GM12874 (cell line): Measurements from ENCODE around the gene CRIP2.

Experiments used
- TF ChIP-seq, protein P1 (sequence below): IDR thresholded peaks from 2 replicates; pipeline ENCODE4 v1.5.1; 2011; ENCODE audit warnings: low read depth, mild to moderate bottlenecking, control low read depth, low read length, moderate library complexity; ENCODE audit not compliant: insufficient read depth

The CRIP2 gene

DNA sequence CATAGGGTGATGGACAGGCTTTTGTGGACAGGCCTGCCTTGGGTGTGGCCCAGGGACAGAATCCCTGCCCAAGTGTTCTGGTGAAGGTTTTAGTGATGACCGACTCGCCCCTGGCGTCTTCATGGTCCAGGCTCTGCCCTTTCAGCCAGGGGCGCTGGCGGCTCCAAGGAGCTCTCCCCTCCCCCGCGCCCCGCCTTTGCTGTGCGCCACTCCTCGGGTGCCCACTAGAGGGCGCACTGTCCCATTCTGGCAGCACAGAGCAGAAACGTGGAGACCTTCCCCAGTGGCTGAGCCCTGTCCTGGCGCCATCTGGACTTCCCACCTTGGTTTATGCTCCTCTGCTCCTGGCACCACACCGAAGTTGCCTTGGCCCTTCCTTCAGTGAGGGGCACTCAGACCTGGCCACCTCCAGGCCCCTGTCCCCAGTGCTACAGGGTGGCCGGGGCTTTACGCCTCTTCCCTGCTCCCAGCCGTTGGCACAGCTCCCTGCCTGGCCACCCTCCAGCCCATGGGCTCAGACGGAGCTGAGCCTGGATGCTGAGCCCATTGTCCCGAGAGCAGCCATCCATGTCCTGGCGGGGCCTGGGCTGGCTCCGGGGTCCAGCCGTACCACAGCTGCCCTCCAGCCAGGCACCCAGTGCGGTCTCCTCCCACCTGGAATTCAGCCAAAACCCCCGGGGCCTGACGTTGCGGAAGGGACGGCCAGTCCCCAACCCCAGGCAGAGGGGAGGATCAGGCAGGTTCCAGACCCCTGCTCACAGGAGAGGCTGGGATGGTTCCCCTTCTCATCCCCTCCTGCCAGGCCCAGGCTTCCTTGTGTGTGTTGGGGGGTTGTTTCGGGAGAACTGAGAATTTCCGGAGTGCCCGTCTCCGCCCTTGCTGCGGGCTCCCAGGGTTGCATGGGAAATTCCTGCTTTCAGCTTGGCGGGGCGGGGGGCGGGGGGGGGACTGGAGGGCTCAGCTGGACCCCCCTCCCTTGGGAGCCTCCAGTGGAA is 6.5 kb downstream of the CRIP2 start:
- TF ChIP-seq, protein P1, sequence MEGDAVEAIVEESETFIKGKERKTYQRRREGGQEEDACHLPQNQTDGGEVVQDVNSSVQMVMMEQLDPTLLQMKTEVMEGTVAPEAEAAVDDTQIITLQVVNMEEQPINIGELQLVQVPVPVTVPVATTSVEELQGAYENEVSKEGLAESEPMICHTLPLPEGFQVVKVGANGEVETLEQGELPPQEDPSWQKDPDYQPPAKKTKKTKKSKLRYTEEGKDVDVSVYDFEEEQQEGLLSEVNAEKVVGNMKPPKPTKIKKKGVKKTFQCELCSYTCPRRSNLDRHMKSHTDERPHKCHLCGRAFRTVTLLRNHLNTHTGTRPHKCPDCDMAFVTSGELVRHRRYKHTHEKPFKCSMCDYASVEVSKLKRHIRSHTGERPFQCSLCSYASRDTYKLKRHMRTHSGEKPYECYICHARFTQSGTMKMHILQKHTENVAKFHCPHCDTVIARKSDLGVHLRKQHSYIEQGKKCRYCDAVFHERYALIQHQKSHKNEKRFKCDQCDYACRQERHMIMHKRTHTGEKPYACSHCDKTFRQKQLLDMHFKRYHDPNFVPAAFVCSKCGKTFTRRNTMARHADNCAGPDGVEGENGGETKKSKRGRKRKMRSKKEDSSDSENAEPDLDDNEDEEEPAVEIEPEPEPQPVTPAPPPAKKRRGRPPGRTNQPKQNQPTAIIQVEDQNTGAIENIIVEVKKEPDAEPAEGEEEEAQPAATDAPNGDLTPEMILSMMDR: peak; percentile 99

DNA sequence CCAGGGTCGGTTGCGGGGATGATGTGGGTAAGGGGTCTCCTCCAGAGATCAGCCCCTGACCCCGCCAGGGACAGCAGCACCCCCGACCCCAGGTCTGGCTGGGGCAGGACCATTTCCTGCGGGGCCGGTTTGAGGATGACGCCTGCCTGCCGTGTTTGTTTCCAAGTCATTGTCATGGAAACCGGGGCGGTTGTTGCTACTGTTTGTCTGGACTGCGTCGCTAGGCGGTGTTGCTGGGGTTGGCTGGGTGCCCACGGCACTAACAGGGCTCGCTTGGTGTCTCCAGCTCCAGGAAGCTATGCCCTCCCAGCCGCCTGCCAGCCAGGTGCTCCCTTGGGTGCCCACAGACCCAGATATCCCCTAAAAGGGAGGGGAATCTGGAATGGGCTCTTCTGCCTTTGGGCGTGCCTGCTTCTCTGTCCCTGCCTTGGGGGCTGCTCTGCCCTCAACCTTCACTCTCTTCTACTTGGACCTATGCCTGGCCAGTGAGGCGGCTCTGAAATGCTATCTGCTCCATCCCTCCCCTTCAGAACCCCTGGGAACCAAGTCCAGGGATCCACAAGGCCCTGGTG is 7.4 kb downstream of the CRIP2 start:
- TF ChIP-seq, protein P1: no peak

DNA sequence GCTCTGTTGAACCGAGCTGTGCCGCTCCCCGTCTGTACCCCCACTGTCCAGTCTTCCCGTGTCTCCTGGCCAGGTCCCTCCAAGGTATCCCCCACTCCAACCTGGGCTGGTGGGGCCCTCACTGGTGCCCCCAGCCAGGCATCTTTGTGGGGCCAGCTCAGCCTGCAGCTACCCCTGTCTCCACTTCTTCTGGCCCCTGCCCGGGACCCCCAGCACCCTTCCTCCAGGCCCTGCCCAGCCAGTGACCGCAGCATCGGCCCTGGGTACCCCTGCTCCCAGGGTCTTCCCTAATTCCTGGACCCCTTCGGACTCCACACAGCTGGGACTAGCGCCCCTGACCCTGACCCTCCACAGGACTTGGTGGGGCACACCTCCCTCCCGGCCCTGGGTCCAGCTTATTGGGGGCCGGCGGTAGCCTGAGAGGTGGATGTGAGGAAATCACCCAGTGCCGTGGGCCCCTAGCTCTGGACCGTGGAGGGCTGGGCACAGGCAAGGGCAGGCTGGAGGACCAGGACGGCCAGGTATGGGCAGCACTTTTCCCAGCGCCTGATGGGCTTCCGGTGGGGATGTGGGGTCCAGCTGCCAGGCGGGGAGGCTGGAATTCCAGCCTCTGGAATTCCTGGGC is 8.0 kb downstream of the CRIP2 start:
- TF ChIP-seq, protein P1: no peak

DNA sequence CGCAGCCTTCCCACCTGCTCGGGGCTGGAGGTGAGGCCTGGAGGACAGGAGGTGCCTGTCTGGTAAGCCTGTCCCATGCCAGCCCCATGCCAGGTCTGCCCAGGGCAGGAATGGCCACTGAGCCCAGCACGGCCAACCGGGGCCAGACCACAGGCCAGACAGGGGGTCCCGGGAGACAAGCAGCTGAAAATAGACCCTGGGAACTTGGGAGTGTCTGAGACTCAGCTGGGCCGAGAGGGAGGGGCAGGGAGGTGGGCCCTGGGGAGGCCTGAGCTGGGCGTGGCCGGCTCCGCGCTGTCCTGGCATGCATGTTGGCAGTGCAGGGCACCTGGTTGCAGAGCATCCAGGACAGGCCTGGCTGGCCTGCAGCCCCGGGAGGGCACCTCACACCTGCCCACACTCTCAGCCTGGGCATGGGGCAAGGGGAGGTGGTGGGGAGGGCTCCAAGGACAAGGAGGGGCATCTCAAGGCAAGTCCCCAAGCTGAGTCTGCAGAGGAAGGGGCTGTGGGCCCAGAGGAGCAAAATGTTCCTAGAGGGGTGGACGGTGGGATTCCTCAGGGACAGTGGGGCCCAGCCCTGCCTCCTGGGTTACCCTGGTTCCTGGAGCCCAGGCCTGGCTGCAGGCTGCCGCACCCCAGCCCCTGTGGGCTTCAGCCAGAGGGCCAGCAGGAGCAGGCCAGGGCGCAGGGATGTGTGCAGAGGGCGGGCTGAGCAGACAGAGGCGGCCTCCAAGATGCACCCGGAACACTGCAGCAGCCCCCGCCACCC is 8.9 kb downstream of the CRIP2 start:
- TF ChIP-seq, protein P1: no peak

DNA sequence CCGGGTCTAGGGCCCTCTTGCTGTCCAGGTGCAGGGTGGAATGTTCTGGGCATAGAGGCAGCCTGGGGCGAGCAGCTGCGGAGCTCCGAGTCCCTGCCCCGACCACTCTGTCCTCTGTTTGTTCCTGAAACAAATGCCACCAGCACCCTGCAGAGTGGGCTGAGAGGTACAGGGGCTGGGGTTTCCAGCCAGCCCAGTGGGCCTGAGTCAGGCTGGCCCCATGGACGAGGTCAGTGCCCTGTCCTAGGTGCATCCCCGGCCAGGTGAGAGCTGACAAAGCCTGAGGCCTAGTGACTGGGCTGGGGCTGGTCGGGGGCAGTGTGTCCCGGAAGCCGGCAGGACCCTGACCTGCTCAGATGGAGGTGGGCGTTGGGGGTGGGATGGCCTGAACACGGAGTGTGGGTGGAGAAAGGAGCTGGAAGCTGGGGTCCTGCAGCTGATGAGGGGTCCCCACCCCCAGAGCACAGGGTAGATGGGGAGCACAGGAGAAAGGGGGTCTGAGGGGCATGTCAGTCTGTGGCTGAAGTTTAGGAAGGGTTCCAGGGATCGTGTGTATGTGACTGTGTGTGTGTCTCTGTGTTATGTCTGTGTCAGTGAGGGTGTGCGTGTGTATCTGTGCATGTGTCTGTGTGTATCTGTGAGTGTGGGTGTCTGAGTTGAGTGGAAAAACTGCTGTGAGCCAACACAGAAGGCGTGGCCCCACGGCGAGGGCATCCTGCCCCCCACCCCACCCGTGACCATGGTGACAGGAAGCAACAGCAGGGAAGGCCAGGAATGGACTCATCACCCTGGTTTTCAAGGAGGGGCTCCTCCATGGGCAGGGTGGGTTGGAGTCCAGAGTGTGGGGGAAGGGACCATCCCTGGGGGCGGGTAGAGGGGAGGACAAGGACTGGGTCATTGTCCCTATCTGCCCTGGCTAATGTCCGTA is 9.7 kb downstream of the CRIP2 start:
- TF ChIP-seq, protein P1: no peak

DNA sequence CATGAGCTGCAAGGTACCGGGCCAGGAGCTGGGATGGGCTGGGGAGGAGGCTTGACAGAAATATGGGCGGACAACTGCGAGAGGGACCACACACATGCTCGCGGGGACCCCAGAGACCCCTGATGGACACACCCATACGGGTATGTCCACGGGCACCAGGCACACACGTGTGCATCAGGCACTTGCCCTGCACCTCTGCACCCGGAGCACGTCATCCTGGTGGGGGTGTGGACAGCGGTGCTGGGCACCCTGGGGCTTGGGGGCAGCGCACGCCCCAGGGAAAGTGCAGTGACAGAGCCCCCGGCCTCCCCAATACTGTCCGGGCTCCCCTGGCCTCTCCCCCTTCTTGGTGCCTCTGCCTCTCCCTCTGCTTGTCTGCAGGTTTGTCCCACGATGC is 10.4 kb downstream of the CRIP2 start:
- TF ChIP-seq, protein P1: no peak
